CD4-positive, alpha-beta T cell treated with Interleukin-15 for 1 hour (primary cell): ENCODE measurements around the gene AP4S1.
"Not testable (repeated sequence)": the region's sequence is repeated elsewhere in the genome, so short reads cannot be mapped to it uniquely, and the experiment has no call there.

ENCODE experiments used
- DNase-seq: peaks from one replicate; pipeline ENCODE4 v3.0.0-alpha.2; 2020

Gene AP4S1

GRCh38 chr14:31045501-31046080, 20.1 kb downstream of the AP4S1 start:
- DNase-seq: no peak

GRCh38 chr14:31047503-31047902, 22.1 kb downstream of the AP4S1 start:
- no peak for DNase-seq

DNA sequence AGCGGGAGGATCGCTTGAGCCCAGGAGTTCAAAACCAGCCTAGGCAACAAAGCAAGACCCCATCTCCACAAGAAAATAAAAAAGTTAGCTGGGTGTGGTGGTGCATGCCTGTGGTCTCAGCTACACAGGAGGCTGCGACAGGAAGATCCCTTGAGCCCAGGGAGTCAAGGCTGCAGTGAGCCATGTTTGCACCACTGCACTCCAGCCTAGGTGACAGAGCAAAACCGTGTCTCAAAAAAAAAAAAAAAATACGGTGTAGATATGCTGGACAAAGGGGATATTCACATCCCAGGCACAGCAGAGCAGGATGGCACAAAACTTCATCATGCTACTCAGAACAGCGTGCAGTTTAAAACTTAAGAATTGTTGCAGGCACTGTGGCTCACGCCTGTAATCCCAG, 25.6 kb downstream of the AP4S1 start:
- no peak for DNase-seq

DNA sequence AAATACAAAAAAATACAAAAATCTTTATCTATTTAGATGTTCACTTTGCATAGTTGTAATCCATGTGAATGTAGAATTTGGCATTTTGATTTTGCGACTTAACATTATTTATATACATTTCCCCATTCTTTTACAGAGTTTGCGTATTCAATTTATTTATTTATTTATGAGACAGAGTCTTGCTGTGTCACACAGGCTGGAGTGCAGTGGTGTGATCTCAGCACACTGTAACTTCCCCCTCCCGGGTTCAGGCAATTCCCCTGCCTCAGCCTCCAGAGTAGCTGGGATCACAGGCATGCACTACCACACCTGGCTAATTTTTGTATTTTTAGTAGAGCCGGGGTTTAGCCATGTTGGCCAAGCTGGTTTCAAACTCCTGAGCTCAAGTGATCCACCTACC, 26.1 kb downstream of the AP4S1 start:
- no peak for DNase-seq

- not testable (repeated sequence) for DNase-seq
Observed at GRCh38 chr14:31052905-31053586, 27.6 kb downstream of the AP4S1 start.

- DNase-seq: no peak
Observed at GRCh38 chr14:31057035-31057434, 31.6 kb downstream of the AP4S1 start.

- no peak for DNase-seq
Observed at GRCh38 chr14:31057701-31058364, 32.4 kb downstream of the AP4S1 start.

- no peak for DNase-seq
Observed at GRCh38 chr14:31059152-31059924, 33.9 kb downstream of the AP4S1 start.

GRCh38 chr14:31060253-31060875, 34.9 kb downstream of the AP4S1 start:
- no peak for DNase-seq

DNA sequence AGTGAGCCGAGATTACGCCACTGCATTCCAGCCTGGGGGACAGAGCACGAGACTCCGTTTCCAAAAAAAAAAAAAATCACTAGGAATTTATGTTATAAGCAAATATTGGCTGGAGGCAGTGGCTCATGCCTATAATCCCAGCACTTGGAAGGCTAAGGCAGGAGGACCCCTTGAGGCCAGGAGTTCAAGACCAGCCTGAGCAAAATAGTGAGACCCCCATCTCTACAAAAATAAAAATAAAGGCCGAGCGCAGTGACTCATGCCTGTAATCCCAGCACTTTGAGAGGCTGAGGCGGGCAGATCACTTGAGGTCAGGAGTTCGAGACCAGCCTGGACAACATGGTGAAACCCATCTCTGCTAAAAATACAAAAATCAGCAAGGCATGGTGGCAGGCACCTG, 37.5 kb downstream of the AP4S1 start:
- DNase-seq: not testable (repeated sequence)

DNA sequence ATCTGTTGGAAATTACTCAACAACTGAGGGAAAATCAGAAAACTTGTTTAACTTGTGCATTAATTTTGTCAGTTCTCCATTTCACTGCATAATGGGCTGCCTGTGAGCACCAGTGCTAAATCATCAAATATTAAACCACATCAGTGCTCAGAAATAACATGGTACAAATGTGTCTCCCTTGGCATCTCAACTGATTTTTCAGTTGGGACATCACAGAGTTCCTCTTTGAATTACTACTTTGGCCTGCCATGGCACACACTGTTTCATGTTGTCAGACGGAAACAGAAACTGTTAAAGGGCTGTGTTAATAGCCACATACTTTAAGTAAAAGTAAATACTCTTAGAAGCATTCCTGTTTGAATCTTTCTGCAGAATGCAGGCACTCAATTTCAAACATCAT, 42.8 kb downstream of the AP4S1 start:
- DNase-seq: no peak

DNA sequence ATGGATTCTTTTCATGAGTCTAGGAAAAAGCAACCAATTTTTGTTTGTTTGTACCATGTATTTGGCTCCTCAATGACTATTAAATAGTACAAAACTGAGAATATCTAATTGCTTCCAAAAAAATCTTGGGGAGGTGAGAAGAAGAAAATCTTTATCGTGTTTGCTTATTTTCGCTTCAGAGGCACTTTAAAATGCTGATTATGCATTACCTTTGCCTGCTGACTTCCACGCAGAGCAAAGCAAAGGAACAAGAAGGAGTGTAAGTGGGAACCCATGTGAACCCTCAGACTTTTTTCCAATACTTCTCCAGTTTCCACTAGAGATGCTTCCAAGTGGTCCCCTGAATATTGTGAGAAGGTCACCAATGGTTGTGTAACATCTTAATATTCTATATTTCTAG, 43.9 kb downstream of the AP4S1 start:
- DNase-seq: no peak

DNA sequence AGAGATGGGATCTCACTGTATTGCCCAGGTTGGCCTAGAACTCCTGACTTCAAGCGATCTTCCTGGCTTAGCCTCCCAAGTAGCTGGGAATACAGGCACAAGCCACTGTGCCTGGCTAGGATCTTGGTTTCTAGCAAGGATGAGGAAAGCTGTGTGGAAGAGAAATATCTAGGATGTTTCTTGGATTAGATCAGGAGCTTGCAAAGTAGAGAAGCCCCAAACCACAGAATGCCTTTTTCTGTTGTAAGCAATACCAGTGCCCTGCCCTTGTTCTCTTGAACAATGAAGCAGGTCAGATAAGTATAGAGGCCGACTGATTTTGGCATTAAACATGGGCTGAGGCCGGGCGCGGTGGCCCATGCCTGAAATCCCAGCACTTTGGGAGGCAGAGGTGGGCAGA, 45.0 kb downstream of the AP4S1 start:
- DNase-seq: no peak

- no peak for DNase-seq
Observed at GRCh38 chr14:31071151-31071550, 45.7 kb downstream of the AP4S1 start.

- DNase-seq: no peak
Observed at GRCh38 chr14:31075144-31075543, 49.7 kb downstream of the AP4S1 start.

- DNase-seq: no peak
Observed at GRCh38 chr14:31078766-31079165, 53.3 kb downstream of the AP4S1 start.

DNA sequence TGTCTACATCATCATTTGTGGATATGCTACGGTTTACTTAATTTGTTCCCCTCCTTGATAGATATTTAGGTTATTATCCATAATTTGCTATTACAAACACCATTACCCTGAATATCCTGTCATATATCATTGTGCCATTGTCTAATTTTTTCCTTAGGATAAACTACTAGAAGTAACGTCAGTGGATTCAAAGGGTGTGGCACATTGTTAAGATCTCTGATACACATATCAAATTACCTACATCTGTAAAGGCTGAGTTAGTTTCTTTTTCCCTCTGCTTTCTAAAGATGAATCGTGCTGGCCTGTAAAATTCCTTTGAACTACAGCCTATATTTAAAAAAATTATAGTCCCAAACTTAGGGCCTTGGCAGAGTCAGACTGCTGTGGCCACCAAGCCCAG, 54.6 kb downstream of the AP4S1 start:
- no peak for DNase-seq

DNA sequence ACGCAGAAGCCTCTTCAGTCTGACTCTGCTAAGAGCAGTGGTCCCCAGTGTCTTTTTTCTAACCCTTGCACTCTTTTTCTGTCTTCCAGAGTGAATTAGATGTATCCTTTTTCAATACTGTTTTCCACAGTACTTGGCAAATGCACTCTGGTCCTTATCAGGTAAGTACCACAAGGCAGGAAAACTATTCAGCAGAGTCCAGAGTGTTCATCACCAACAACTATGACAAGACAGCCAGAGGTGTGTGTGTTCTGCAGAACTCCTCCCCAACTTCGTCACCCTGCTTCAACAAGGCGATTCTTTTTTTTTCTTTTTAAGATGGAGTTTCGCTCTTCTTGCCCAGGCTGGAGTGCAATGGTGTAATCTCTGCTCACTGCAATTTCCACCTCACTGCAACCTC, 55.0 kb downstream of the AP4S1 start:
- DNase-seq: no peak

GRCh38 chr14:31083781-31084180, 58.3 kb downstream of the AP4S1 start:
- no peak for DNase-seq

GRCh38 chr14:31084385-31084784, 58.9 kb downstream of the AP4S1 start:
- DNase-seq: peak; percentile 23

GRCh38 chr14:31085027-31085426, 59.6 kb downstream of the AP4S1 start:
- no peak for DNase-seq

DNA sequence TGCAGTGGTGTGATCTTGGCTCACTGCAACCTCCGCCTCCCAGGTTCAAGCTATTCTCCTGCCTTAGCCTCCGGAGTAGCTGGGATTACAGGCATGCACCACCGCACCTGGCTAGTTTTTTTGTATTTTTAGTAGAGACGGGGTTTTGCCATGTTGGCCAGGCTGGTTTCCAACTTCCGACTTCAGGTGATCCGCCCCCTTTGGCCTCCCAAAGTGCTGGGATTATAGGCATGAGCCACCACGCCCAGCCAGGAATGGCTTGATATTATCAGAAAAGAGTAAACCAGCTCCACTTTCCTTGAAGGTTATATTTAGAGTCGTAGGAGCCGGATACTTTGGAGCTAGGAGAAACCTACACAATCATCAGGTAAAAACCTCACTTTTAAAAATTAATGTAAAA, 61.0 kb downstream of the AP4S1 start:
- DNase-seq: not testable (repeated sequence)
